GM21423 (cell line): ENCODE measurements around the gene DVL1.

ENCODE experiments used
- ATAC-seq: cut with Tn5 transposase; IDR thresholded peaks from one replicate; pipeline ENCODE4 v1.9.1; 2021; ENCODE audit warnings: mild to moderate bottlenecking, moderate library complexity; ENCODE audit not compliant: unreplicated experiment

Gene DVL1

GRCh38 chr1:1312450-1313314 lies 36.5 kb downstream of the DVL1 start:
- ATAC-seq = no peak

GRCh38 chr1:1311107-1312104 lies 37.8 kb downstream of the DVL1 start:
- no peak for ATAC-seq

- ATAC-seq = no peak
These were observed 38.7 kb downstream of the DVL1 start for GRCh38 chr1:1310476-1311053.

GRCh38 chr1:1310109-1310385 lies 39.2 kb downstream of the DVL1 start:
- no peak for ATAC-seq

GRCh38 chr1:1309251-1310108 lies 39.7 kb downstream of the DVL1 start:
- ATAC-seq = no peak

GRCh38 chr1:1308756-1309250 lies 40.4 kb downstream of the DVL1 start:
- ATAC-seq = no peak

- peak; percentile 55 for ATAC-seq
These were observed 41.1 kb downstream of the DVL1 start, which contains the start of the genes ACAP3 and PUSL1 for GRCh38 chr1:1307923-1308755. Gene ACAP3 (minus strand): TSS chr1:1307930. CDS start chr1:1307815, 115 bp downstream. Gene PUSL1 (plus strand): TSS chr1:1308597. CDS start chr1:1308644, 47 bp downstream.

- ATAC-seq = no peak
These were observed 41.8 kb downstream of the DVL1 start for GRCh38 chr1:1307261-1307922.

GRCh38 chr1:1306661-1307260 lies 42.5 kb downstream of the DVL1 start:
- ATAC-seq = no peak

GRCh38 chr1:1306070-1306660 lies 43.1 kb downstream of the DVL1 start:
- no peak for ATAC-seq

GRCh38 chr1:1305300-1306069 lies 43.7 kb downstream of the DVL1 start:
- no peak for ATAC-seq

- no peak for ATAC-seq
These were observed 44.6 kb downstream of the DVL1 start for GRCh38 chr1:1304331-1305299.

GRCh38 chr1:1303736-1304135 lies 45.5 kb downstream of the DVL1 start:
- no peak for ATAC-seq

- no peak for ATAC-seq
These were observed 46.2 kb downstream of the DVL1 start for GRCh38 chr1:1302951-1303509.

- ATAC-seq = no peak
These were observed 47.2 kb downstream of the DVL1 start for GRCh38 chr1:1302006-1302430.

GRCh38 chr1:1300352-1300739 lies 48.9 kb downstream of the DVL1 start:
- ATAC-seq = no peak
